ENCODE results near the gene CAMKK2.

The CAMKK2 gene

DNA sequence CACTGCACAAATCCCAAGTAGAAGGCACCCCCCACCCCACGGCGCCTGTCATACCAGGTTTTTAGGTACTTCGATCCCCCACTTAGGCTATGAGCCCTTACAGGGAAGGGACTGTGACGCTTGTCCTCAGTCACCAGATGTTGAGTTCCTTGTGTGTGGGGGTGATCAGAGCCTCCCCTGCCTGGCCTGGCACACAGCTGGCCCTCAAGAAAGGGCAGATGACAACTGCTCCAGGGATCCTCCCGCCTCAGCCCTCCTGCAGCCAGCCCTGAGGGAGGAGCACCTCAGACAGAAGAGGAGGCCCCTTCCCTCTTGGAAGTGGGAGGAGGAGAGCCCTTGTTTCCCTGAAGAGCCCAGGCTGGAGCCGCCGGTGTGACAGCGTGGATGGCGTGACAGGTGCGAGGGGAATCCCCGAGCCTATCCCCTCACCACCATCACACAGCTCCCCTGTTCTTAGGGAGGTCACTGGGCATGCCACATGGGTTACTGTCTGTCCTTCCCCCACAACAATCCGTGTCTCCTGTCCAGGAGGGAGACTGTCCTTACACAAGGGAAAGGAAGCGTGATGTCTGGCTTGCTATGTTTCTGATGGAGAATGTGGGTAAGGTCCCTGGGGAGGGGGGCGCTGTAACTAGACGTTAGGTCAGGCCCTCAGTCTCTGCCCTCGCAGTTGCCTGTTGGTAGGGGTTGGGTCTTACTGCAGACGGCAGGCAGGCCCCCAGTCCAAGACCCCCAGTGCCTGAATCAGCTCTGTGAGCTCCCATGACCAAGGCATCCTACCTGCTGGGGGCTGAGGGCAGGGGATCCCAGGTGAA is 55.1 kb downstream of the CAMKK2 start:
- H3K9me3 ChIP-seq (ENCODE audit: control insufficient read depth, insufficient read depth, low read length): no peaks in the 10 kb centered on the region
- H3K9me2 ChIP-seq (replicated peaks; ENCODE audit: control insufficient read depth, low read length): no peaks in the 10 kb centered on the region
- H3K4me1 ChIP-seq (ENCODE audit: control insufficient read depth, low read length): no peaks in the 10 kb centered on the region
- no peak for TF ChIP-seq EZH2phosphoT487 (IDR thresholded peaks at IDR 0.05; ENCODE audit: borderline replicate concordance, low read length)
- TF ChIP-seq, protein P1, sequence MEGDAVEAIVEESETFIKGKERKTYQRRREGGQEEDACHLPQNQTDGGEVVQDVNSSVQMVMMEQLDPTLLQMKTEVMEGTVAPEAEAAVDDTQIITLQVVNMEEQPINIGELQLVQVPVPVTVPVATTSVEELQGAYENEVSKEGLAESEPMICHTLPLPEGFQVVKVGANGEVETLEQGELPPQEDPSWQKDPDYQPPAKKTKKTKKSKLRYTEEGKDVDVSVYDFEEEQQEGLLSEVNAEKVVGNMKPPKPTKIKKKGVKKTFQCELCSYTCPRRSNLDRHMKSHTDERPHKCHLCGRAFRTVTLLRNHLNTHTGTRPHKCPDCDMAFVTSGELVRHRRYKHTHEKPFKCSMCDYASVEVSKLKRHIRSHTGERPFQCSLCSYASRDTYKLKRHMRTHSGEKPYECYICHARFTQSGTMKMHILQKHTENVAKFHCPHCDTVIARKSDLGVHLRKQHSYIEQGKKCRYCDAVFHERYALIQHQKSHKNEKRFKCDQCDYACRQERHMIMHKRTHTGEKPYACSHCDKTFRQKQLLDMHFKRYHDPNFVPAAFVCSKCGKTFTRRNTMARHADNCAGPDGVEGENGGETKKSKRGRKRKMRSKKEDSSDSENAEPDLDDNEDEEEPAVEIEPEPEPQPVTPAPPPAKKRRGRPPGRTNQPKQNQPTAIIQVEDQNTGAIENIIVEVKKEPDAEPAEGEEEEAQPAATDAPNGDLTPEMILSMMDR (IDR thresholded peaks at IDR 0.05; ENCODE audit: low read depth, low read length, poor library complexity, severe bottlenecking): no peak
- no peaks in the 10 kb centered on the region for H3K27me3 ChIP-seq (ENCODE audit: control insufficient read depth, low read length)
- no peak overlapping the region for H3K27ac ChIP-seq (ENCODE audit: low read depth, low read length)
- H3F3A ChIP-seq (ENCODE audit: control insufficient read depth, insufficient read depth): no peaks in the 10 kb centered on the region
- peaks cover 22% of the 10 kb centered on the region; the same call in 1 of the 2 replicates for H3K36me3 ChIP-seq (ENCODE audit: control insufficient read depth, low read length)
- H3K4me3 ChIP-seq (ENCODE audit: low read length): no peak overlapping the region
- no peaks in the 10 kb centered on the region for H4K20me1 ChIP-seq (ENCODE audit: control insufficient read depth, insufficient read depth, low read depth, low read length)
- H3K79me2 ChIP-seq (ENCODE audit: control insufficient read depth, low read length): no peaks in the 10 kb centered on the region
- H3K4me2 ChIP-seq (ENCODE audit: low read length): no peak overlapping the region

DNA sequence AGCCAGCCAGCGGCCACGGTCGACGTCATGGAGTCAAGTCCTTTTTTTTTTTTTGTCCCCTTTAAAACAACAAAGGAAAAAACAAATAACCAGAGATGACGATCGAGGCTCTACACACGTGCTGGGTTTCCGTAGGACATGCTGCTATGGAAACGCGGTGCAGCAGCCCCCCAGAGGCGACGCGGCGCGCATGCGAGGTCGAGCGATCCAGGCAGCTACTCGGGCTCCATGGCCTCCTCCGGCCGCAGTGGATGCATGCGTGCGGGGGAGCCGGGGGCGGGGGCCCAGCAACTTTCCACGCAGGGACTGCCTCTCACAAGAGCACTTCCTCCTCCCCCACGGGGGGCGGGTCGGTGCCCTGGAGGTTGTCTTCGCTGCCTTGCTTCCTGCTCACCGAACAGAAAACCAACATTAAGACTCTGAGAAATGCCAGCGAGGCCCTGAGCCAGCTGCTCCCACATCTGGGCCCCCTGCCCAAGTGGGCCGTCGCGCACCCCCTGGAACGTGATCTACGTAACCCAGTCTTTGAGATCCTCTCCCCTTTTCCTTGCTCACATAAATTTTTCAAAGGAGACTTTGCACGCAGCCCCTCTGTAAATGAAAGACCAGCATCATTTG is 55.9 kb downstream of the CAMKK2 start:
- H3F3A ChIP-seq (ENCODE audit: control insufficient read depth, insufficient read depth): no peaks in the 10 kb centered on the region
- H3K4me1 ChIP-seq (ENCODE audit: control insufficient read depth, low read length): no peaks in the 10 kb centered on the region
- no peaks in the 10 kb centered on the region for H3K27me3 ChIP-seq (ENCODE audit: control insufficient read depth, low read length)
- H3K36me3 ChIP-seq (ENCODE audit: control insufficient read depth, low read length): peaks cover 22% of the 10 kb centered on the region; the same call in 1 of the 2 replicates
- no peaks in the 10 kb centered on the region for H3K9me3 ChIP-seq (ENCODE audit: control insufficient read depth, insufficient read depth, low read length)
- H4K20me1 ChIP-seq (ENCODE audit: control insufficient read depth, insufficient read depth, low read depth, low read length): no peaks in the 10 kb centered on the region
- no peaks in the 10 kb centered on the region for H3K79me2 ChIP-seq (ENCODE audit: control insufficient read depth, low read length)
- no peak overlapping the region for H3K27ac ChIP-seq (ENCODE audit: low read depth, low read length)
- H3K4me3 ChIP-seq (ENCODE audit: low read length): no peak overlapping the region
- H3K4me2 ChIP-seq (ENCODE audit: low read length): no peak overlapping the region
- TF ChIP-seq EZH2phosphoT487 (IDR thresholded peaks at IDR 0.05; ENCODE audit: borderline replicate concordance, low read length): no peak
- TF ChIP-seq, protein P1 (IDR thresholded peaks at IDR 0.05; ENCODE audit: low read depth, low read length, poor library complexity, severe bottlenecking): no peak
- H3K9me2 ChIP-seq (replicated peaks; ENCODE audit: control insufficient read depth, low read length): no peaks in the 10 kb centered on the region

DNA sequence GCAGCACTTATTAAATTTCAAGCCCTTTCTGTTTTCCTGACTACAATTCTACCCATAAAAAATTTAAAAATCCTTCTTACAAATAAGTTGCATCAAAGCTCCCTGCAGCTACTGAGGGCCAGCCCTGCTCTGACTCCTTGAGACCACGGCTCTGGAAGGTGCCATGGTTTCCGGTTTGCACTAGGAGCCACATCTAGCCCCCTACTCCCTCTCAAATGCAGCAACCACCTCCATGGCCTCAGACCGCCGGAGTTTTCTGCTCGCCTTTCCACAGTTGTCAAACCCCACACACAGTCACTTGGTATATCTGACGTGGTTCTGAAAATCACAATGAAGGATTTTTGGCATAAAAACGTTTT is 56.5 kb downstream of the CAMKK2 start:
- no peaks in the 10 kb centered on the region for H3F3A ChIP-seq (ENCODE audit: control insufficient read depth, insufficient read depth)
- H3K27ac ChIP-seq (ENCODE audit: low read depth, low read length): no peak overlapping the region
- peaks cover 18% of the 10 kb centered on the region; the same call in 1 of the 2 replicates for H3K36me3 ChIP-seq (ENCODE audit: control insufficient read depth, low read length)
- no peaks in the 10 kb centered on the region for H3K9me2 ChIP-seq (replicated peaks; ENCODE audit: control insufficient read depth, low read length)
- H3K4me1 ChIP-seq (ENCODE audit: control insufficient read depth, low read length): no peaks in the 10 kb centered on the region
- no peak overlapping the region for H3K4me3 ChIP-seq (ENCODE audit: low read length)
- TF ChIP-seq EZH2phosphoT487 (IDR thresholded peaks at IDR 0.05; ENCODE audit: borderline replicate concordance, low read length): no peak
- TF ChIP-seq, protein P1 (IDR thresholded peaks at IDR 0.05; ENCODE audit: low read depth, low read length, poor library complexity, severe bottlenecking): no peak
- H3K9me3 ChIP-seq (ENCODE audit: control insufficient read depth, insufficient read depth, low read length): no peaks in the 10 kb centered on the region
- no peaks in the 10 kb centered on the region for H4K20me1 ChIP-seq (ENCODE audit: control insufficient read depth, insufficient read depth, low read depth, low read length)
- H3K4me2 ChIP-seq (ENCODE audit: low read length): no peak overlapping the region
- no peaks in the 10 kb centered on the region for H3K27me3 ChIP-seq (ENCODE audit: control insufficient read depth, low read length)
- no peaks in the 10 kb centered on the region for H3K79me2 ChIP-seq (ENCODE audit: control insufficient read depth, low read length)

Measured in DOHH2 (cell line).